HepG2 (cell line): Measurements from ENCODE around the gene GRID1. TPM values are rescaled to one million over a fixed set of nuclear protein-coding genes. Genes with fewer than 3 reads are reported as not detected.

Experiments
- AGO2 ChIP-seq: fragments of 200-400 bp; formaldehyde crosslinking; optimal IDR thresholded peaks from 2 replicates; pipeline ENCODE3; 2017; ENCODE audit warnings: mild to moderate bottlenecking, low read depth, low read length, moderate library complexity
- ARNTL ChIP-seq: sonication (generic); formaldehyde crosslinking; IDR thresholded peaks from 2 replicates; pipeline ENCODE4 v1.4.0; 2020; ENCODE audit warnings: mild to moderate bottlenecking, missing genetic modification reagents
- ELF4 ChIP-seq: sonication (generic); formaldehyde crosslinking; IDR thresholded peaks from 2 replicates; pipeline ENCODE4 v1.5.0; 2020; ENCODE audit warnings: missing genetic modification reagents, mild to moderate bottlenecking, moderate library complexity, borderline replicate concordance
- HES4 ChIP-seq: sonication (generic); formaldehyde crosslinking; IDR thresholded peaks from 2 replicates; pipeline ENCODE4 v1.9.0; 2021; ENCODE audit warnings: mild to moderate bottlenecking, missing genetic modification reagents, borderline replicate concordance
- NFE2L2 ChIP-seq: fragments of 150-350 bp; IDR thresholded peaks from 2 replicates; pipeline ENCODE4 v1.6.1; 2014; ENCODE audit warnings: low read length
- RNF2 ChIP-seq: fragments of 450-650 bp; conservative IDR thresholded peaks from 2 replicates; pipeline ENCODE4 v1.6.1; 2016; ENCODE audit warnings: low read depth
- RORA ChIP-seq: sonication (generic); formaldehyde crosslinking; IDR thresholded peaks from 2 replicates; pipeline ENCODE4 v1.5.0; 2020; ENCODE audit warnings: mild to moderate bottlenecking, missing genetic modification reagents, moderate library complexity
- SNAPC2 ChIP-seq: sonication (generic); formaldehyde crosslinking; IDR thresholded peaks from 2 replicates; pipeline ENCODE4 v1.8.1; 2022; ENCODE audit warnings: mild to moderate bottlenecking, missing genetic modification reagents
- SP4 ChIP-seq: sonication (generic); formaldehyde crosslinking; IDR thresholded peaks from 2 replicates; pipeline ENCODE4 v1.8.1; 2023; ENCODE audit warnings: mild to moderate bottlenecking, missing genetic modification reagents
- TAF1 ChIP-seq: sonication (generic); formaldehyde crosslinking; IDR thresholded peaks from 2 replicates; pipeline ENCODE4 v1.4.0; 2020; ENCODE audit warnings: missing genetic modification reagents
- ZNF552 ChIP-seq: sonication (generic); formaldehyde crosslinking; IDR thresholded peaks from 2 replicates; pipeline ENCODE4 v1.9.0; 2022; ENCODE audit warnings: missing genetic modification reagents, mild to moderate bottlenecking, borderline replicate concordance
- ZNF672 ChIP-seq: sonication (generic); formaldehyde crosslinking; IDR thresholded peaks from 2 replicates; pipeline ENCODE4 v1.8.1; 2022; ENCODE audit warnings: missing genetic modification reagents
- ZNF883 ChIP-seq: sonication (generic); formaldehyde crosslinking; IDR thresholded peaks from 2 replicates; pipeline ENCODE4 v1.5.1; 2020; ENCODE audit warnings: mild to moderate bottlenecking, missing genetic modification reagents; ENCODE audit errors: not compliant biosample characterization
- ZNF891 ChIP-seq: sonication (generic); formaldehyde crosslinking; IDR thresholded peaks from 2 replicates; pipeline ENCODE4 v1.5.0; 2020; ENCODE audit warnings: mild to moderate bottlenecking, missing genetic modification reagents
- polyA plus RNA-seq, 8 experiments: library from polyadenylated mRNA; depleted of rRNA in 3 of 8; stranded (reverse) in 7 of 8; unstranded in 1 of 8; fragments of >200 nt; fragmentation: Illumina TruSeq in 4 of 8; extraction: Trizol in 4 of 8; gene quantifications; 2 replicates each; pipeline versions ENCODE4 v1.2.1 to v1.2.3, GENCODE V29; 2011 to 2016; ENCODE audit warnings: low read depth in 4 of 8, missing spikeins in 1 of 8, mixed read lengths in 1 of 8; ENCODE audit not compliant: insufficient read depth in 1 of 8
- total RNA-seq, 5 experiments: library from RNA; depleted of rRNA; stranded (reverse); fragments of >200 nt; fragmentation: Illumina TruSeq; extraction: Trizol; gene quantifications; 2 replicates each; pipeline ENCODE4 v1.2.3, GENCODE V29; 2016; ENCODE audit warnings: low read depth in 1 of 5
- TF ChIP-seq, protein P1 (sequence below): sonication (generic); formaldehyde crosslinking; IDR thresholded peaks from 2 replicates; pipeline ENCODE4 v1.5.1; 2020; ENCODE audit warnings: mild to moderate bottlenecking, missing genetic modification reagents, moderate library complexity
- TF ChIP-seq, protein P2 (sequence below): sonication (generic); formaldehyde crosslinking; IDR thresholded peaks from 2 replicates; pipeline ENCODE4 v1.8.0; 2022; ENCODE audit warnings: mild to moderate bottlenecking, missing genetic modification reagents; ENCODE audit not compliant: insufficient replicate concordance
- TF ChIP-seq, protein P3 (sequence below): sonication (generic); formaldehyde crosslinking; IDR thresholded peaks from 2 replicates; pipeline ENCODE4 v1.4.0; 2020; ENCODE audit warnings: mild to moderate bottlenecking, missing genetic modification reagents, borderline replicate concordance
- TF ChIP-seq, protein P4 (sequence below): sonication (generic); formaldehyde crosslinking; IDR thresholded peaks from 2 replicates; pipeline ENCODE4 v1.5.1; 2020; ENCODE audit warnings: mild to moderate bottlenecking, missing genetic modification reagents

Gene GRID1
- total and polyA plus RNA-seq, 2 of the 13 experiments (the other 11 are each of a cell fraction or from before 2014, with no cell fraction given) = 0.05 TPM; not detected in 1

DNA sequence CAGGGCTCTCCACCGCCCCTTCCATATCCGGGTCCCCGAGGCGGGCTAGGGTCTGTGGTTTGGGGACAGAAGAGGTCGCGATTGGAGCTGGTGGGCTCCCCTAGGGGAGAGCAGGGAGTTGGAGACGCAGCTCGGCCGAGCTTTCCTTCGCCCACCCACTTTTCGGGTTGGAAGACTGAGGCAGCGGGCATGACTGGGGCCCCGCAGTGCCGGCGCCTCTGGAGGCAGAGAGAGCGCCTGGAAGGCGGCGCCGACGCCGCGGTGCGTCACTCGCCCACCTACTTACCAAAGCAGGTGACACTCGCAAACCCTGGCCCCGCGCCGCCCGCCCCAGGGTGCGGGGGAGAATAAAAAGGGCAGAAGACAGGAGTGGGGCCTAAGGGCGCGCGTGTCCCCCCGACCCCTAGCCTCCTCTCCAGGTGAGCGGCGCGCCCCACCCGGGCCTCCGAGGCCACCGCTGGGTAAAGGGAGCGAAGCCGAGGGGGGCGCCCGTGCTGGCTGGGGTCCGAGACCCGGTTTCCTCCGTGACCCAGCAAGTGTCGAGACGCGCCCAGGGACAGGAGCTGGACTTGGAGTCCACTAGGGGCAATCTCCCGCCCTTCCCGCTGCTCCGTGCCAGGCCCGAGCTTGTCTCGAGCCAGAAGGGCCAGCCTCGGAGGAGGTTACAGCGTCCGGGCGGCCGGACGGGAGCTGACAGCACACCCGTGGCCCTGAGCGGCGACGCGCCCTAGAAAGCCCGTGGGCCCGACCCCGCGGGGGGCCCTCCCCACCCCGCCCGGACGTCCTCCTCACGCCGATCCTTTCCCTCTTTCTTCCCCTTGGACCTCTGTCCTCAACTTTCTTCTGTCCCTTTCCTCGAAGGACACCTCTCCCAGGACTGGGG, 34.4 kb upstream of the GRID1 start (continued):
- TF ChIP-seq, protein P1, sequence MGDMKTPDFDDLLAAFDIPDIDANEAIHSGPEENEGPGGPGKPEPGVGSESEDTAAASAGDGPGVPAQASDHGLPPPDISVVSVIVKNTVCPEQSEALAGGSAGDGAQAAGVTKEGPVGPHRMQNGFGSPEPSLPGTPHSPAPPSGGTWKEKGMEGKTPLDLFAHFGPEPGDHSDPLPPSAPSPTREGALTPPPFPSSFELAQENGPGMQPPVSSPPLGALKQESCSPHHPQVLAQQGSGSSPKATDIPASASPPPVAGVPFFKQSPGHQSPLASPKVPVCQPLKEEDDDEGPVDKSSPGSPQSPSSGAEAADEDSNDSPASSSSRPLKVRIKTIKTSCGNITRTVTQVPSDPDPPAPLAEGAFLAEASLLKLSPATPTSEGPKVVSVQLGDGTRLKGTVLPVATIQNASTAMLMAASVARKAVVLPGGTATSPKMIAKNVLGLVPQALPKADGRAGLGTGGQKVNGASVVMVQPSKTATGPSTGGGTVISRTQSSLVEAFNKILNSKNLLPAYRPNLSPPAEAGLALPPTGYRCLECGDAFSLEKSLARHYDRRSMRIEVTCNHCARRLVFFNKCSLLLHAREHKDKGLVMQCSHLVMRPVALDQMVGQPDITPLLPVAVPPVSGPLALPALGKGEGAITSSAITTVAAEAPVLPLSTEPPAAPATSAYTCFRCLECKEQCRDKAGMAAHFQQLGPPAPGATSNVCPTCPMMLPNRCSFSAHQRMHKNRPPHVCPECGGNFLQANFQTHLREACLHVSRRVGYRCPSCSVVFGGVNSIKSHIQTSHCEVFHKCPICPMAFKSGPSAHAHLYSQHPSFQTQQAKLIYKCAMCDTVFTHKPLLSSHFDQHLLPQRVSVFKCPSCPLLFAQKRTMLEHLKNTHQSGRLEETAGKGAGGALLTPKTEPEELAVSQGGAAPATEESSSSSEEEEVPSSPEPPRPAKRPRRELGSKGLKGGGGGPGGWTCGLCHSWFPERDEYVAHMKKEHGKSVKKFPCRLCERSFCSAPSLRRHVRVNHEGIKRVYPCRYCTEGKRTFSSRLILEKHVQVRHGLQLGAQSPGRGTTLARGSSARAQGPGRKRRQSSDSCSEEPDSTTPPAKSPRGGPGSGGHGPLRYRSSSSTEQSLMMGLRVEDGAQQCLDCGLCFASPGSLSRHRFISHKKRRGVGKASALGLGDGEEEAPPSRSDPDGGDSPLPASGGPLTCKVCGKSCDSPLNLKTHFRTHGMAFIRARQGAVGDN (CRISPR knock-in tag) = peak; percentile 71
- TF ChIP-seq RNF2 = no peak
- 0 out of 2 replicates have a peak, but pooled peaks have one; percentile 13 for TF ChIP-seq ARNTL (CRISPR knock-in tag)
- TF ChIP-seq ZNF891 = peak; percentile 49; the same call in 1 of the 2 replicates
- TF ChIP-seq, protein P2, sequence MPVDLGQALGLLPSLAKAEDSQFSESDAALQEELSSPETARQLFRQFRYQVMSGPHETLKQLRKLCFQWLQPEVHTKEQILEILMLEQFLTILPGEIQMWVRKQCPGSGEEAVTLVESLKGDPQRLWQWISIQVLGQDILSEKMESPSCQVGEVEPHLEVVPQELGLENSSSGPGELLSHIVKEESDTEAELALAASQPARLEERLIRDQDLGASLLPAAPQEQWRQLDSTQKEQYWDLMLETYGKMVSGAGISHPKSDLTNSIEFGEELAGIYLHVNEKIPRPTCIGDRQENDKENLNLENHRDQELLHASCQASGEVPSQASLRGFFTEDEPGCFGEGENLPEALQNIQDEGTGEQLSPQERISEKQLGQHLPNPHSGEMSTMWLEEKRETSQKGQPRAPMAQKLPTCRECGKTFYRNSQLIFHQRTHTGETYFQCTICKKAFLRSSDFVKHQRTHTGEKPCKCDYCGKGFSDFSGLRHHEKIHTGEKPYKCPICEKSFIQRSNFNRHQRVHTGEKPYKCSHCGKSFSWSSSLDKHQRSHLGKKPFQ (CRISPR knock-in tag) = peak; percentile 39
- TF ChIP-seq, protein P3, sequence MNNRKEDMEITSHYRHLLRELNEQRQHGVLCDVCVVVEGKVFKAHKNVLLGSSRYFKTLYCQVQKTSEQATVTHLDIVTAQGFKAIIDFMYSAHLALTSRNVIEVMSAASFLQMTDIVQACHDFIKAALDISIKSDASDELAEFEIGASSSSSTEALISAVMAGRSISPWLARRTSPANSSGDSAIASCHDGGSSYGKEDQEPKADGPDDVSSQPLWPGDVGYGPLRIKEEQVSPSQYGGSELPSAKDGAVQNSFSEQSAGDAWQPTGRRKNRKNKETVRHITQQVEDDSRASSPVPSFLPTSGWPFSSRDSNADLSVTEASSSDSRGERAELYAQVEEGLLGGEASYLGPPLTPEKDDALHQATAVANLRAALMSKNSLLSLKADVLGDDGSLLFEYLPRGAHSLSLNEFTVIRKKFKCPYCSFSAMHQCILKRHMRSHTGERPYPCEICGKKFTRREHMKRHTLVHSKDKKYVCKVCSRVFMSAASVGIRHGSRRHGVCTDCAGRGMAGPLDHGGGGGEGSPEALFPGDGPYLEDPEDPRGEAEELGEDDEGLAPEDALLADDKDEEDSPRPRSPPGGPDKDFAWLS (CRISPR knock-in tag) = no peak; the same call in 1 of the 2 replicates
- TF ChIP-seq SNAPC2 (CRISPR knock-in tag) = no peak
- 0 out of 2 replicates have a peak, but pooled peaks have one; percentile 33 for TF ChIP-seq ELF4 (CRISPR knock-in tag)
- TF ChIP-seq ZNF883 = no peak
- no peak for TF ChIP-seq NFE2L2
- TF ChIP-seq HES4 (CRISPR knock-in tag) = 0 out of 2 replicates have a peak, but pooled peaks have one; percentile 27
- TF ChIP-seq SP4 (CRISPR knock-in tag) = peak; percentile 39
- TF ChIP-seq AGO2 = peak; percentile 93
- TF ChIP-seq RORA (CRISPR knock-in tag) = no peak
- TF ChIP-seq ZNF552 (CRISPR knock-in tag) = peak; percentile 44
- TF ChIP-seq, protein P4, sequence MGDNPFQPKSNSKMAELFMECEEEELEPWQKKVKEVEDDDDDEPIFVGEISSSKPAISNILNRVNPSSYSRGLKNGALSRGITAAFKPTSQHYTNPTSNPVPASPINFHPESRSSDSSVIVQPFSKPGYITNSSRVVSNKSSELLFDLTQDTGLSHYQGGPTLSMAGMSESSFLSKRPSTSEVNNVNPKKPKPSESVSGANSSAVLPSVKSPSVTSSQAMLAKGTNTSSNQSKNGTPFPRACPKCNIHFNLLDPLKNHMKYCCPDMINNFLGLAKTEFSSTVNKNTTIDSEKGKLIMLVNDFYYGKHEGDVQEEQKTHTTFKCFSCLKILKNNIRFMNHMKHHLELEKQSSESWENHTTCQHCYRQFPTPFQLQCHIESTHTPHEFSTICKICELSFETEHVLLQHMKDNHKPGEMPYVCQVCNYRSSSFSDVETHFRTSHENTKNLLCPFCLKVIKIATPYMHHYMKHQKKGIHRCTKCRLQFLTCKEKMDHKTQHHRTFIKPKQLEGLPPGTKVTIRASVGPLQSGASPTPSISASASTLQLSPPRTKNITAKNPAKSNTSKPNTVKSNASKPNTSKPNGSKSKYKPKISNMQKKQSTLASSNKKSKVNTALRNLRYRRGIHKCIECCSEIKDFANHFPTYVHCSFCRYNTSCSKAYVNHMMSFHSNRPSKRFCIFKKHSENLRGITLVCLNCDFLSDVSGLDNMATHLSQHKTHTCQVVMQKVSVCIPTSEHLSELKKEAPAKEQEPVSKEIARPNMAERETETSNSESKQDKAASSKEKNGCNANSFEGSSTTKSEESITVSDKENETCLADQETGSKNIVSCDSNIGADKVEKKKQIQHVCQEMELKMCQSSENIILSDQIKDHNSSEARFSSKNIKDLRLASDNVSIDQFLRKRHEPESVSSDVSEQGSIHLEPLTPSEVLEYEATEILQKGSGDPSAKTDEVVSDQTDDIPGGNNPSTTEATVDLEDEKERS = no peak
- TF ChIP-seq ZNF672 (CRISPR knock-in tag) = no peak
- TF ChIP-seq TAF1 (CRISPR knock-in tag) = peak; percentile 4; the same call in 1 of the 2 replicates
